Fibroblast of gingiva (primary cell): ENCODE data around the gene VSTM2L.

Experiments
- DNase-seq: peaks from one replicate; pipeline ENCODE4 v3.0.0-alpha.2; 2011; ENCODE audit warnings: low read depth

The VSTM2L gene

DNA sequence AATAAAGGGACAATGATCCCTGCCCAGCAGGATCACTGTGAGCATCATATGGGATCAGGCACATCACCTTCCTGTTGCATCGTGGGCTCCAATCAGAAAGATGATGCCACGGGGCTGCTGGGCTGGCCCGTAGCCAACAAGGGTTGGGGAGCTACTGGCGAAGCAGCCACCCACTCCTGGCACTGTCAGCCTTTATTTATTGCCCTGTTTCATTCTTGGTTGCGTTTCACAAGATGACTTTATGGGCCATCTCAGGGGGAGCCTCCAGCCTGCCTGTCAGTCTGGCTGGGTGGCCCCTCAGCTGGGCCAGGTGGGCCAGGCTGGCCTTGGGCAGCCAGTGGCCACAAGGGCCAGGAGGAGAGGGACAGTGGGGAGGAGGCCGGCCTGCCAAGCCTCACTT, 17.3 kb downstream of the VSTM2L start:
- DNase-seq: no peak

DNA sequence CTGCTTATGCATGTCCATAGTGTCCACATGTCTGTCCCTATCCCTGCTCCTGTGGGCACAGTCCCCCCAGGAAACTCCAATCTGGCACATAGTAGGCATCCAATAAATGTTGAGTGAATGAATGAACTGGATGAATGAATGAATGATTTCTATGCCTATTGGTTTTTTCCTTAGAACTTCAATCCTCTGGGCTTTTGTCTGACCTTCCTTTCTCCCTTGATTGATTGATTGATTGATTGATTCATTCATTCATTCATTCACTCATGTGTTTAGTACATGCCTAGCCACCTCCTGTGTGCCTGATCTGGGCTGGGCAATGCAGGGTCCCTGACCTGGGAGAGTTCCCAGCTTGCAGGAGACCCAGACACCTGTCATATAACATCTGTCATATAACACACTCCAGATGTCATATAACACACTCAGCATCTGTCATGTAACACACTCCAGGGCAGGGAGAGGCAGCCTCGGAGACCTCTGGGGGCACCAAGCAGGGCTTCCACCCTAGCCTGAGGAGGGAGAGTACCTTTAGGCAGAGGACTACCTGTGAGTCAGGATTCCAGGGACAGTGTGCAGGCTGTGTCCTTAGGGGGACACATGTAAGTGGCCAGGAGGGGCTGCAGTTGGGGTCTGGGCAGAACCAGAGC, 17.9 kb downstream of the VSTM2L start:
- no peak for DNase-seq

DNA sequence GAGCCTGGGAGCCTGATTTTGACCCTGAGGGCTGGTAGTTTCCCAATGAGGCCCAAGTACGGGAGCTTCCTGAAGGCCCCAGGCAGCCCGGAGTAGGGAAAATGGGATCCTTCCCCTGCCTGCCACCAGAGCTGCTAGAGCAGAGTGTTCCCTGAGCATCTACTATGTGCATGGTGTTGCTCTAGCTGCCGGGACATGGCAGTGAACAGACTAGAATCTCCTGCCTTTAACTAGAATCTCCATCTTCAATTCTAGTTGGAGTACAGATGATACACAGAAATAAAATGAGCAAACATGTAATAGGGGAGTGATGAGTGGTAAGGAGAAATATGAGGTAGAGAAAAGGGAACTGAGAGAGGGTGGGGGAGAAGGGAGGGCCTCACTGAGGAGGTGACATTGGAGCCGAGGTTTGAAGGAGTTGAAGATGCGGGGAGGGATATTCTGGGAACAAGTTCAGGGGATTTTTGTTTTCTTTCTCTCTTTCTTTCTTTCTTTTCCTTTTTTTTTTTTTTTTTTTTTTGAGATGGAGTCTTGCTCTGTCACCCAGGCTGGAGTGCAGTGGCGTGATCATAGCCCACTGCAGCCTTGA, 18.5 kb downstream of the VSTM2L start:
- DNase-seq: no peak

DNA sequence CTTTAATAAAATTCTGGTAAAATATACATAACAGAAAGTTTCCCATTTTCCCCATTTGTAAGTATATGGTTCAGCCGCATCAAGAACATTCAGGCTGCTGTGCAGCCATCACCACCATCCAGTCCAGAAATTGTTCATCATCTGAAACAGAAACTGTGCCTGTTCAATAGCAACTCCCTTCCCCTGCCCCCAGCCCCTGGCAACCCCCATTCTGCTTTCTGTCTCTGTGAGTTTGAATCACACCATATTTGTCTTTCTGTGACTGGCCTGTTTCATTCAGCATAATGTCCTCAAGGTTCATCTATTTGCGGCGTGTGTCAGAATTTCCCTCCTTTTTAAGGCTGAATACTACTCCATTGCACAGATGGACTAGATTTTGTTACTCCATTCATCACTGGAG, 19.1 kb downstream of the VSTM2L start:
- no peak for DNase-seq

DNA sequence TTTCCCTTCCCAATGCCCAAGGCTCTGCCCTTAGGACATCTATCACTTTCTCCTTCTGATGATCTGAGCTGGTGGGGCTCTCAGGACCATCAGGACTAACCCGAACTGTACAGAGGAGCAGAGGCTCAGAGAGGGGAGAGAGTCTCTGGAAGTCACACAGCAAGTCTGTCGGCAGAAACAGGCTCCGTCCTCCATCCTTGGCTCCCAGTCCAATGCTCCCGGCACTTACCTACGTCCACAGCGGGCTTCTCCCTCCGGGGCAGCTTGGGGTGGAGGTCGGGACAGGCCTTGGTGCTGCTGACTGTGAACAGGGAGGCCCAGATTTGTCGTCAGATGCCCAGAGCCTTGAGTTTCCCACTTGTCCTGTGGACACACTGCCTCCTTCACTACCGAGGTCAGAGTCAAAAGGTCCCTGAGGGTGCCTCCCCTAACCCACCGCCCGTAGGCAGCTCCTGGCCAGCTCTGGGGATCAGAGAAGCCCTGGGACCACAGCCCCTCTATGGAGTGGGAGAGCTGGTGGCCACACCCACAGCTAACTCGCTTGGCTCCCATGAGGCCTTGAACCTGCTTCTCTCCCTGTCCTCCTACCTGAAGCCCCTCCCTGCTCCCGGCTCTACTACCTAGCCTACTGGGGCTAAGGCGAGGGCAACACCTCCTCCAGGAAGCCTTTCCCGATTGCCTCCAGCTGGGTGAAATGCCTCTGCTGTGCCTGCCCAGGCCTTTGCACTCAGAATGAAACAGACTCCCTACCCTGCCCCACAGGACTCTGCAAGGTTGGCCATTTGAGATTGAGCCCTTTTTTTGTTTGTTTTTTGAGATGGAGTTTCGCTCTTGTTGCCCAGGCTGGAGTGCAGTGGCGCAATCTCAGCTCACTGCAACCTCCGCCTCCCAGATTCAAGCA, 22.6 kb downstream of the VSTM2L start:
- DNase-seq: no peak

DNA sequence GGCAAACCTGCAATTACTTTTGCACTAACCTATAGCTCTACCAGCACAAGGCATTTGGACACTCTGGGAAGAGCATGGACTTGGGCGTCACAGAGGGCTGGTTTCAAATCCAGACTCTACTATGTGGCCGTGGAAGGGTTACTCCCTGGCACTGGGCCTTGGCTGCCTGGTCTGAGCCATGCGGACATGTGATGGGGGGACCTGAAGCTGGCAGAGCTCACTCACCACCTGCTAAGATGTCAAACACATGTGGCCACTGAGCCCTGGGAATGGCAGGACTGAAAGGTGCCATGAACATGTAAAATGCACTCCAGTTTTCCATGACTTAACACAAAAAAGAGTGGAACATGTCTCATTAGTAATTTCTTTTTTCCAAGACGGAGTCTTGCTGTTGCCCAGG, 23.7 kb downstream of the VSTM2L start:
- no peak for DNase-seq

DNA sequence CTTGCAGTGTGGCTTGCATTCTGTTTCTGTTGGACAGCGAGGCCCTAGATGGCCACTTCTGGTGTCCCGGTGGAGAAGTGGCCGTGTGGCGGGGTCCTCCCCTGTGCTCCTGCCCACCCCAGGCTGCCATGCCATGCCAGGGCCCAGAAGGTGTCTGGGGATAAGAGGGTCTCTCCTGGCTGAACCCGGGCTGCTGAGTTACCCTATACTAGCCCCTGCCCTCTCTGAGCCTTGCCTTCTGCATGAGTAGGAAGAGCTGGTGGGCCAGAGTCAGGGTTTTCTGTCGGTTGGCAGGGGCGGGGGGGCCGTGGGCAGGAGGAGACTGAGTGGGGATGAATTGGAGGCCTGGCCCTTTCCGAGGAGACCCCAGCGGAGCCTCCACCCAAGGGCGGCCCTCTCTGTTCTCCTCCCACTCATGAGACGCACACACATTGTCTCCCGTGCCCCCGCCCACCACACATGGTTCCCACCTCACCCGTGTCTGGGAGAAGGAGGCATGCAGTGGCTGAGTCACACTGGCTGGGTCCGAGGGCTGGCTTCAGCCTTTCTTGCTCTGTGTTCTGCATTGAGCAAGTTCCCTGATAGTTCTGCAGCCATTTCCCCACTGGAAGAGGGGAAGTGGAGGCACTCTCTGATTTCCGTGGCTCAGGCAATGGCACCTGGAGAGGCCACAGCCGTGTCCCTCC, 24.6 kb downstream of the VSTM2L start:
- no peak for DNase-seq

DNA sequence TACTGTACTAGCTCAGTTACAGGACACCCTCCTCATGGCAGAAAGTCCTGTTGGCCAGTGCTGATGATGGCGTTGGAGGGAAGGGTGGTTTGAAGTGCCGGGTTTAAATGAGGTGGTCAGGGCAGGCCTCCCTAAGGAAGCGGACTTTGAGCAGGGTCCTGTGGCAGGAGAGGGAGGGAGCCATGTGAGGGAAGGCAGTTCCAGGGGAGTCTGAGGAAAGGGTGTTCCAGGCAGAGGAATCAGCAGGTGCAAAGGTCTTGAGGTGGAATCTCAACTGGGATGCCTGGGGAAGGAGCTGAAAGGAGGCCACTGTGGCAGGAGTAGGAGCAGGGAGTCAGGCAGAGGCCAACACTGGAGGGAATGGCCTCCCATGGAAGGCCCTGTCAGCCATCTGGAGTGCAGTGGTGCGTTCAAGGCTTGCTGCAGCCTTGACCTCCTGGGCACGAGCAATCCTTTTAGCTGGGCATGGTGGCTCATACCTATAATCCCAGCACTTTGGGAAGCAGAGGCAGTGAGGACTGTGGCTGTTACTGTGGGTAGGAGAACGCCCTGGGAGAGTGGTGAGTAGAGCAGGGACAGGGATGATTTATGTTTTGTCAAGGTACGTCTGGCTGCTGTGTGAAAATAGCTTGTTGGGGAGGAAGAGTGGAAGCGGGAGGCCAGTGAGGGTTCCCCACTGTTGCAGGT, 26.2 kb downstream of the VSTM2L start:
- DNase-seq: no peak

DNA sequence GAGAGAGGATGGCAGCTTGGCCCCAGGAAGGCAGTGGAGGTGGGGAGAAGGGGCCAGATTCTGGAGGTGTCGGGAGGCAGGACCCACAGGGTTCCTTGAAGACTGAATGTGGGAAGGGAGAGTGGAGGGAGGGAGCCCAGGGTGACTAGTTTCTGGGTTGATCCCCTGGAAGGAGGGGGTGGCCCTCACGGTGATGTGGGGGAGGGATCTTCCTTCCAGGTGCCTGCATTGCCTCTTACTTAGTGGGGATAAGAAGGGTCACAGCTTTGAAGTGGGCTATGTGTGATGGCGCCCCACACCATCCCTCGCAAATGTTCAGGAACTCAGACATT, 26.7 kb downstream of the VSTM2L start:
- no peak for DNase-seq

DNA sequence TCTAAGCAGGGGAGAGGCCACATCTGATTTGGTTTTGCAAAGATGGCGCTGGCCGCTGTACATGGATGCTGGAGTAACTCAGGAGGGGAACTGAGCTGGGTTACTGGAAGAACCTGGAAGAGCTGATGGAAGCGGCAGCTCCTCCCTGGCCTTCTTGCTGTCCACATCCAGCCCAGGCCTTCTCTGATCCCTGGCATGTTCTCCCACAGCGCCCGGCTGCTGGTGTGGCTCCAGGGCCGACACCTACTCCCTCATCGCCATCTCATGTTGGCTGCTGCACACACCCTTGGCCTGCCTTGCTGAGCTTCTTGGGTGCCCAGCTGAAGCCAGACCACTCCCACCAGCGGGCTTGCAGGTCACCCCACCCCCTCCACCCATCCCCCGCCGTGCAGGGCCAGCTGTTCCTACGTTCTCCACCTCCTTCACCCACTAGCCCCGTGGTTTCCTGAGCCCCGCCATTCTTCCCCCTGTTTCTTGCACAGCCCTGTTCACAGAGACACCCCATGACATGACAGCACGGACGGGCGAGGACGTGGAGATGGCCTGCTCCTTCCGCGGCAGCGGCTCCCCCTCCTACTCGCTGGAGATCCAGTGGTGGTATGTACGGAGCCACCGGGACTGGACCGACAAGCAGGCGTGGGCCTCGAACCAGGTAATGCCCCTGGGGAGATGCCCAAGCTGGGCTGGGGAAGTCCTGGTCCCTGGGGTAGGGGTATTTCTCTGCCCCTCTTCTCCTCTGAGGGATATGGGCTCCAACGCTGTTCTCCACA, 28.4 kb downstream of the VSTM2L start:
- no peak for DNase-seq

DNA sequence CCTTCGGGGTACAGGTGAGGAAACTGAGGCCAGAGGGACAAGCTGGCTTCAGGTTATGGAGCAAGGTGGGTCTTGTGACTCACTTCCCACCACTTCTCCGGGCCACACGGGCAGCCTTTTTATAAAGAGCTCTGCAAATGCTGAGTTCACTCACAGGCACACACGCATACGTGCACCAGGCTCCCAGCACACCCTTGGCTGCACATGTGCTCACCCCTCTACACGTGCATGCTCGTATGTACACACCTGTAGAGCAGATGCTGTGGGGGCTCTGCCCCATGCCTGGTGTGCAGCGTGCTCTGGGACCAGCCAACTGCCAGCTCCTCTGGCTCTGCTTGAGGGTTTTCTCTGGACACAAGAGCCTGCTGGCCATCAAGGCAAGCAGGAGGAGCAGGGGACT, 29.1 kb downstream of the VSTM2L start:
- DNase-seq: no peak

DNA sequence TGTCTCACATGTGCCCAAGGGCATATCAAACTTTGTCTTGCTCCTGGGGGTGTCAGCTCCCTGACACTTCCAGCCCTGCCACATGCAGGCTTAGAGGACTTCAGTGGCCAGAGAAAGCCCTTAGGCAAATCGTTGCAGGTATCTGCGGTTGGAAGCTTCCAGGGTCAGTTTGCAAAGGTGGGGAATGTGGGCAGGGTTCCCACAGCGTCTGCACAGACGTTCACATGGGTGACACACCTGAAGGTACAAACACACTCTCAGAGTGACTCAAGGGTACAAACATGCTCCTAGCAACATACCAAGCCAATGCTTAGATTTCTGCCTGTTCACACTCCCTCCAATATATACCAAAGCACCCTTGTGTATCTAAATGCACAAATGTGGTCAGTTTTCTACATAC, 30.0 kb downstream of the VSTM2L start:
- DNase-seq: no peak

DNA sequence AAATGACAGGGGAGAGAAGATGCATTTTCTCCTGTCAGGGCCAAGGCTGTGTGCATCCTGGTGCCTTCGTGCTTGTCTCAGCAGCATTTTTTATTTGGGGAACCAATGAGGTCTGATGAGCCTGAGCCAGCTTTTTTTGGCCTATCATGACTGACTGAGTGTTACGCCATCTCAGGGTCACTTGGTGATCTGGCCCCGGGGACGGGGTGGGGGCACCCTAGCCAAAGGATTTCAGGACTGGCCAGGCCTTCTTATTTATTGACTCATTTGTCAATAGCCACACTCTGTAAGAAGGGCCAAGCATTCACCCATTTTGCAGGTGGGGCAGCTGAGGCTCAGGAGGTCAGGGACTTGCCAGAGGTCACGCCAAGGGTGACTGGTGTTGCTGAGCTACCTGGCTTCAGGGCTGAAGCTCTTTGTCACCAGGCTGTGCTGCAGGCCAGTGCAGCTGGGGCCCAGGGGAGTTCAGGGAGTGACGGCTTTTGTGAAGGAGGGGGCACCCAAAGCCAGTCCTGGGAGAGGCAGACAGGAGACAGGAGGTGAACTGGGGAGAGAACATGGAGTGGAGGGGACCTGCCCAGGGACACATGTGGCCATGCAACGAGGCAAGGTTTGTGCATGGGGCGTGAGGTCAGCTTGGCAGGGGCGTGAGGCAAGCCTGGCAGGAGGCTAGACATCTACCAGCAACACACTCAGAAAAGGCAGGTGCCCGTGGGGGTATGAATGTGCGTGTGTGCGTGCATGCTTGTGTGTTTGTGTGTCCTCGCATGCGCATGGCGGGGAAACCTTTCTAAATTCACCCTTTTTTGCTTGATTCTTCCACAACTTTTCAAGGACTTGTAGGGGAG, 31.1 kb downstream of the VSTM2L start:
- DNase-seq: no peak

DNA sequence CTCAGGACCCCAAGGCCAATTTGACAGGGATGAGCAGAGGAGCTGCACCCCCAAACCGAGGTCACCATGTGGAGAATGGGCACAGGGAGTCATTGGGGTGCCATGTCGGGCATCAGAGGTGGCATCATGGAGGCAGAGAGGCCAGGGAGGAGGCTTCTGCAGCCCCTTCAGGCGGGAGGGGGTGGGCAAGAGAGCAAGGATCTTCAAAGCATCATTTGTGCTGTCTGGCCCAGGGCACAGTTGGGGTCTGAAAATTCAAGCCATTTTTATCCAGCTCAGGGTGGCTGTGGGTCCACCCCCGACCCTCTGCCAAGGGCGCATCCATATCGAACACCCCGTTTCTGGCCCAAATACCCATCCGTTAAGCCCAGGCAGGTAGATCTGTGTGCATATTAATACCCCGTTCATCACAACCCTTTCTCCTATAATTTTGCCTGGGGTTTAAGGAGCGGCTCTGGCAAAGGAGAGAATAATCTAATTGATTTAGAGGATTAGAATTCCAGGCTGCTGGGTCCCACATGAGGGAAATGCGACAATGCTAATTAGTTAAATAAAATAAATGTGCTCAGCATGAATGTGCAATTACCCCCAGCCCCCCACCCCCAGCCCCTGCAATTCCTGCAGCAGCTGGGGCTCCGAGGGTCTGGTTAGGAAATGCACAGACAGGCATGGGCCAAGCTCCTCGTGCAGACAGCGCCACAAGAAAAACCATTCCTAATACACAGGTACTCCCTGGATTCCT, 31.9 kb downstream of the VSTM2L start:
- DNase-seq: no peak

DNA sequence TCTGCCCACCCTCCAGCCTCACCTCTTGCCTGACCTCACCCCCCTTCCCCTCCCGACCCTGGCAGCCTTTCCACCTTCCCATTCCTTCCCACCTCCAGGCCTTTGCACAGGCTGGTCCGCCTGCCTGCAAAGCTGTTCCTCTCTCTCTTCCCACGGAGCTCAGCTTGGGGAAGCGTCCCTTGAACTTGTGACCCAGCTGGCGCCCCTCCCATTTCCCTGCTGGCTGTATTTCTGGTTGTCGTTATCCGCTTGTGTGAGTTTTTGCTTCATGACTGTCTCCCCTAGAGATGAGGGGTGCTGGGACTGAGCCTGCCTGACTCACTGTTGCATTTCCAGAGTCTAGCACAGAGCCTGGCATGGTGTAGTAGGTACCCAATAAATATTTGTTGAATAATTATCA, 32.5 kb downstream of the VSTM2L start:
- DNase-seq: no peak

DNA sequence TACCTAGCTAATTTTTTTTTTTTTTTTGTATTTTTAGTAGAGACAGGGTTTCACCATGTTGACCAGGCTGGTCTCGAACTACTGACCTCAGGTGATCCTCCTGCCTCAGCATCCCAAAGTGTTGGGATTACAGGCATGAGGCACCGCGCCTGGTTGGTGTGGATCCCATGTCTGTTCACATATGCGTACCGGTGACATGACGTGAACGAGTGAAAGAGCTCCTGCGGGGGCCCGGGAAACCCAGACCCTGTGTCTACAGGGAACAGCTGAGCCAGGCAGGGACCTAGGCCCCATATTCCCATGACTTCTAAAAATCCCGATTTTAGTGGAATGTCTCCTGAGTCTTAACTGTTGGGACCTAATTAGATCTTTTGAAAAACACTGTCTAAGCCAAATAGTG, 33.1 kb downstream of the VSTM2L start:
- no peak for DNase-seq

DNA sequence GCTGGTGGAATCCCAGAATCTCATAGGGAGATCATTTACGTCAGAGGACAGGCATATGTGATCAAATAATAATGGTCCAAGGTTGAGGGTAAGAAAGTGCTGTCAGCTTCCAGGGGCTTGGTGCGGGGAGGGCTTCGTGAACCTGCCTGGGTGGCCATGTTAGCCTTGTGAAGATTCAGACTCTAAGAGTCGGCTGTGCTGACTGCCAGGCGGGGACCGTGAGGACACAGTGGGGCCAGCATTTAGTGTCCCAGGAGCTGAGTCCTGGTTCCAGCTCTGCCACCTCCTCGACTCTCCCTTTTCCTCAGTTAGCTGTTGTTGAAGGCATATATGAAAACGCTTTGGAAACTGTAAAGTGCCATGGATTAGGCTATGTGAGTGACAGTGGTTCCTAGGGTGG, 33.5 kb downstream of the VSTM2L start:
- no peak for DNase-seq

DNA sequence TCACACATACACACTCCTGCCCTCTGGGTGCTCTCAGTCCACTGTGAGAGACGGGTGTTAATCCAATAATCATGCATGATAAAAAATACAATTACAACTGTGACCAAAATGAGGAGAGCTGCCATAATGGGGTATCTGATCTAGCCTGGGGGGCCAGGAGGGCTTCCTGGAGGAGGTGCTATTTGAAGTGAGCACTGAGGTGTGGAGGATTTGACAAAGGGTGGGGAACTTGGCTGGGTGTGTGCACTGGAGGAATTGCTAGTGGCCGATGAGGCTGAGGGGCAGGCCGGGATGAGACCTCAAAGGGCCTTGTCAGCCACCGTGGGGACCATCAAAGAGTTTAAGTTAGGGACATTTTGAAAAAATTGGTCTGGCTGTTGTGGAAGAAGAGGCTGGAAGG, 34.8 kb downstream of the VSTM2L start:
- no peak for DNase-seq

DNA sequence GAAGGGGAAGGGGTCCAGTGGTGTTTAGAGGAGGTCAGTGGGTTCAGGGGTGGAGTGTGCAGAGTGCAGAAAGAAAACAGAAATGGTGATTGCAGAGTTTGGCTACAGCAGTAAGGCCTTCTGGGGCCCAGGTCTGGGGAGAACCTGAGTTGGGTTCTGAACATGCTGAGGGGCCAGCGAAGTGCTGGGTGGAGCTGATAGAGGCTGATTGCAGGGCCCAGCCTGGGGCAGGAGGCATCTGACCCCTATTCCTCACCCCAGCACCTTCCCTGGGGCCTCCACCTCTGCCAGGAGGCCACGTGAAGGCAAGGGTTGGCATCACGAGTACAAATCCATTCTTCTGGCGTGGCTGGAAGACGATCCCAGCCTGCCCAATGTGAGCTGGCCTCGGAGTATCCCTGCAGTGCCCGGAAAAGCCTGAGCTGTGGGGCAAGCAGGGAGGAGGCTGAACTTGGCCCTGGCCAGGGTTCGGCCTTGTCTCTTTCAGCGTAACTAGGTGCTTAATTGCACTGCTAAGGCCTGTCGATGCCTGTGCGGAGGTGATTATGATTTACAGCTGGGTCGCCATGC, 35.3 kb downstream of the VSTM2L start:
- no peak for DNase-seq

DNA sequence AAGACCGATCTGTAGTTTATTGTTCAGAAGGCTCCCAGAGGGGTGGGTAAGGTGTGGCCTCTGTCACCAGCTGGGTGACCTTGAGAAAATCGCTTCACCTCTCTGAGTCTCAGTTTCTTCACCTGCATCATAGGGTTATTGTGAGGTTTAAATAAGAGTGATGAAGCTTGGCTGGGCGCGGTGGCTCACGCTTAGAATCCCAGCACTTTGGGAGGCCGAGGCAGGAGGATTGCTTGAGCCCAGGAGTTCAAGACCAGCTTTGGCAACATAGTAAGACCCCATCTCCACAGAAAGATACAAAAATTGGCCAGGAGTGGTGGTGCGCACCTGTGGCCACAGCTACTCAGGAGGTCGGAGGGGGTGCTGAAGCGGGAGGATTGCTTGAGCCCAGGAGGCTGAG, 36.0 kb downstream of the VSTM2L start:
- no peak for DNase-seq
